Cortex of kidney (tissue), 1 donor: ENCODE results near the gene FAM3C.

Experiments used
- DNase-seq: peaks from one replicate; lab custom pipeline; 2025; lab: John Stamatoyannopoulos, UW

The FAM3C gene

DNA sequence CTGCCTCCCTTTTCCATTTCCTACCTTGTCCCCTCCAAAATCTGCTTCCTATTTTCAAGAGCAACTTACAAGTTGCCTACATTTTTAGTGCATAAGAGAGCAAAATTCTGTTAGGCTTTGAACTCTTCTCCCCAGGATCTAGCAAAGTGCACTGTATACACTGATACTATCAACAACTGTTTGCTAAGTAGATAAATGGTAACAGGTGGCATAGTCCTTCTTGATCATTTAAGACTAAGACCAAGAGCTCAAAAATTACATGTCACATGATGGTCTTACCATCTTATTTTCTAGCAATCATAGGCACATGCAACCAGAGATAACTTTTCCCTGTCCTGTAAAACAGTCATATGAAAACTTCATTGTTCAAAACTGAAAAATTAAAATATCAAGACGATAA lies 16.2 kb downstream of the FAM3C start:
- no peak for DNase-seq

DNA sequence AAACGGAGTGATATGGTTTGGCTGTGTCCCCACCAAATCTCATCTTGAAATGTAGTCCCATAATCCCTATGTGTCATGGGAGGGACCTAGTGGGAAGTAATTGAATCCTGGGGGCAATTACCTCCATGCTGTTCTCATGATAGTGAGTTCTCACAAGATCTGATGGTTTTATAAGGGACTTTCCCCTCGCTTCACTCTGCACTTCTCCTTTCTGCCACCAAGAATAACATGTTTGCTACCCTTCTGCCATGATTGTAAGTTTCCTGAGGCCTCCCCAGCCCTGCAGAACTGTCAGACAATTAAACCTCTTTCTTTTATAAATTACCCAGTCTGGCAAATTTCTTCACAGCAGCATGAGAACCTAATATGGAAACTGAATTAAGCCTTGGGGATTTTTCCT lies 19.1 kb downstream of the FAM3C start:
- DNase-seq, result no peak

DNA sequence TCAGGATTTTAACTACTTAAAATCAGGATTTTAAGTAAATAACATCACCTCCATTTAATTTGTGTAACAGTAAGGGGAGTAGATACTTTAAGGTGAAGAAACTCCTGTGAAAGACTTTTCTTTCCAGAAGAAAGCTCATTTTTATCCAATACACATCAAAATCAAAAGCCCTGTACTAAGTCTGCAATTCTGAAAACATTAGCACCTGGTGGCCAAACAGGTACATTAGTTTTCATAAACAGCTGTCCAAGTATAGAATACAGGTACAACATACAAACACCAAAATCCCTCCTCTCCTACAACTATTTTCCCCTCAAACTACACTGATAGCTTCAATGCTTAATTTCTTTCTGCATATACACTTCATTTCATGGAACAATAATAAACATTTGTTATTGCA lies 22.9 kb downstream of the FAM3C start:
- no peak for DNase-seq

DNA sequence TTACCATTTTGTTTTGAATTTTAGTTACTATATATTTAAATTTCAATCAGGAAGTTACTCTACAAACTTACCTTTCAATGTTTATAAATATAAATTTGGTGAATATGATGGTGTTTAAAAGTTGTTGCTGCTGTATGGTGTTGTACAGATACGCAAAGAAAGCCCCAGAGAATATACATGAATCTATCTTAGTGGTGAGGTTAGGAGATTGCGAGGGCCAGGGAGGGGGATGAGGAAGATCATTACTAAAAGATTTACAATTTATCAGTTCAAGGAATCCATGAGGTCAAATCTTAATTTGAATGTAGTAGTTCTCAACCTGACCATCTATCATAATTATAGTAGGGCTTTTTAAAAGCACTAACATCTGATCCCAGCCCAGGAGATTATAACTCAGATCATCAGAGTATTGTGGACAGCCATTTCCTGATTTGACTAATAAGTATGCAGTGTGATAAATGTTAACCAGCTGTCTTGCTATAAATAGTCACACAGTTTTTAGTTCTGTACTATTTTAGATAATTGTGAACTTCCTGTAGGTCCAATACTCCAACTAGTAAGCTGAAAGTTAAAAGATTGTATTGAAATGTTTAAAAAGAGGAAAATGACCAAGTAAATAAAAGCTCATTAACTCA lies 23.6 kb downstream of the FAM3C start:
- DNase-seq, result no peak

DNA sequence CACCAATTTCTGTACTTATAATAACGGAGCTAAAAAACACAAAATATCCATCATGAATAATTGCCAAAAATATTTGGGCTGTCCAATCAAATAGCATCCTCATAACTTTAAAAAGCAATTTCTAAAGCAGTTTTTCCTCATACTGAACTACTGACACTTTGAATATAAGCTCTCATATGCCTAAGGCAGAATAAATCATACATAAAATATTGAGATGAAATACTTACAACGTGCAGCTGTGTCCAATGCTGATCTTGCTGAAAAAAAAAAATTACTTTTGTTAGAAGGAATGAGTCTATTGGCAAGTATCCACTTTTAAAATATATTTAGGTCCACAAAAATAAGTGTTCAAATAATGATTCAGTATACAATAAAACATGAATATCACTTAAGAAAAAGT lies 24.2 kb downstream of the FAM3C start:
- DNase-seq, result no peak

GRCh38 chr7:121371367-121371766 lies 24.7 kb downstream of the FAM3C start:
- no peak for DNase-seq

- no peak for DNase-seq
Observed at GRCh38 chr7:121369462-121369861, 26.6 kb downstream of the FAM3C start.

GRCh38 chr7:121366852-121367431 lies 29.2 kb downstream of the FAM3C start:
- no peak for DNase-seq

GRCh38 chr7:121360564-121360963 lies 35.5 kb downstream of the FAM3C start:
- DNase-seq, result no peak

- DNase-seq, result no peak
Observed at GRCh38 chr7:121355574-121355973, 40.5 kb downstream of the FAM3C start.

DNA sequence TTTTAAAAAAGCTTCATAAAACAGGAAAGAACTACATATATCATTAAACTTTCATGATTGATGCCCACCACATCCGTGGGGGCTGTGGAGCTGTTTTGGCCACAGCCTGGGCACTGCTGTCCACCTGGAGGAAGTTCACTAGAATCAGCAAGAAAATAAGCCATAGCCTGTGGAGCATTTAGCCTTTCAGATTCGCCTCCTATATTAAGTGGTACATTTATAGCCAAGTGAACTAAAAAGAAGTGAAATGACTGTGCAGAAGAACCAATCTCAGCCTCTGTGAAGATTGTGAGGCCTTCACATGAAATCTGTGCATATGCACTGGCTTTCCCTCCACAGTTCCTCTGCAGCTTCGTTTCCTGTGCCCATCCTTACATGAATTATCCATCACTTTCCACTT lies 43.8 kb downstream of the FAM3C start:
- no peak for DNase-seq

- no peak for DNase-seq
Observed at GRCh38 chr7:121351682-121352081, 44.4 kb downstream of the FAM3C start.

GRCh38 chr7:121344497-121344896 lies 51.6 kb downstream of the FAM3C start:
- DNase-seq, result no peak

DNA sequence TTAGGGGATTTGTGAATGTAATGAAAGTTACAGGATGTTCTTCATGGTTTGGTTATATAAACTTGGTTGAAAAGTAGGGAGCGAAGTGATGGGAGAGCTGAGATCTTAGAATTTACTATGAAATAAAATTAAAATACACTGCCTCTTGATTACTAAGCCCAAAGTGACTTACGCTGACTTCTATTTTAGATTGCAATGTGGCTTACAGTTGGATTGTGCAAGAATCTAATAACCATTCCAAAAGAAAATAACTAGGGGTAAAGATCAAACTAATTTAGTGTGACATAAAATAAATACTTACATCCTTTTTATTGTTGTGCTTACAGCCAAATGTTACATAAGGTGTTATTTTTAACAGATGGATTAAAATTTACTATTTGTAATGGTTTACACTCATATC lies 52.0 kb downstream of the FAM3C start:
- no peak for DNase-seq

- no peak for DNase-seq
Observed at GRCh38 chr7:121343302-121343701, 52.8 kb downstream of the FAM3C start.

DNA sequence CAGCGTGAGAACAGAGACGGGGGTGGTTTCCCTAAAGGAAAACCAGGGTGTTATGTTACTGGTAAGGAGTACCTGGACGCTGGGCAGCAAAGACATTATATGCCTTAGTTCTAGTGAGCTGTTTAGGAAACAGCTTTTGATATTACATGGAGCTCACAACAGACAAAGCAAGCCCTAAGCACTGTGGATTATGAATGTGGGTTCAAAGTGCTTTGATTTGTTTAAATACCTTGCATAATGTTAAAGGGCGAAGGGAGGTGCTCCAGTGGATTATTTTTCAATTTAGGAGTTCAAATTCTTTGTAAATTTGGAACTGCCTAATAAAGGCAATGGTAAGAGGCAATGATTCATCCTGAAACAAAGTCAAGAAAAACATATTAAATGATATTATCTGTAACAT lies 53.5 kb downstream of the FAM3C start:
- DNase-seq, result no peak

- DNase-seq, result no peak
Observed at GRCh38 chr7:121341933-121342332, 54.2 kb downstream of the FAM3C start.

DNA sequence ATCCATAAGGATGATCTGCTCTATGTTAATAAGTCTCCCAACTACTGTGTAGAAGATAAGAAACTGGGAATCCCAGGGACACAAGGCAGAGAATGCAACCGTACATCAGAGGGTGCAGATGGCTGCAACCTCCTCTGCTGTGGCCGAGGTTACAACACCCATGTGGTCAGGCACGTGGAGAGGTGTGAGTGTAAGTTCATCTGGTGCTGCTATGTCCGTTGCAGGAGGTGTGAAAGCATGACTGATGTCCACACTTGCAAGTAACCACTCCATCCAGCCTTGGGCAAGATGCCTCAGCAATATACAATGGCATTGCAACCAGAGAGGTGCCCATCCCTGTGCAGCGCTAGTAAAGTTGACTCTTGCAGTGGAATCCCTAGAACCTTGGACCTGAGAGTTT lies 57.0 kb downstream of the FAM3C start:
- no peak for DNase-seq

- DNase-seq, result no peak
Observed at GRCh38 chr7:121337398-121337797, 58.7 kb downstream of the FAM3C start.

DNA sequence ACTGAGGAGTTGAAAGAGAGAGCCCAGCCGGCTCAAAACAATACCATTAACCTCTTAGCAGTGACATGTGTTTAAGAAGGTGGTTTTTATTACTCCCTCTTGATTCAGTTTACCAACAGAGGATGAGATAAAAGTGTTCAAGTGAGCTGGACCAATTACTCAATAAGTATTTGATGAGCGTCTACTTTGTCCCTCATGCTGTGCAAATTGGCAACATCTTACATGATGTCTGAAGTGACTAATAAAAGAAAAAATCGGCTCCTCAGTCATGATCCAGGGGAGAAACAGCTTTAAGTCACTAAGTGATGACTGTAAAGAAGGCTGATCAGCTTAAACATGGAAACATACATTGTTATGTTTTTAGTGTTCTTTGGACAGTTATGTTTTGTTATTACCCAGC lies 59.5 kb downstream of the FAM3C start:
- DNase-seq, result no peak

GRCh38 chr7:121334875-121335648 lies 61.0 kb downstream of the FAM3C start:
- DNase-seq, result no peak

DNA sequence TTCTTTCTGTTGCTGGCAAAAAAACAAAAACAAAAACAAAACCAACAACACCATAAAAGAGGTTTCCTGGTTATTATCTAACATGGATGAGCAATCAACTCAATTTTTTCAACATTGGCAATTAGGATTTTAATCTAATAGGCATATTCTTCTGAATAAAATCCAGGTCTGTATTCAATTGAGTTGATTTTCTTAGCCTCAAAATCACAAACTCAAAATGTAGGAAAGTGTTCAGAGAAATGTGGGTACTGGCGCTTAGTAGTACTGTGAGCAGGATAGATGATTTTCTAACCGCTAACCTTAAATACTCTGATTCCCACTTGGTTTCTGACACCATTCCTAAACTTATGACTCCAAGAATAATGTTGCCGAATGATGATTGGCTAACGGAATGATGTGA lies 61.7 kb downstream of the FAM3C start:
- no peak for DNase-seq

DNA sequence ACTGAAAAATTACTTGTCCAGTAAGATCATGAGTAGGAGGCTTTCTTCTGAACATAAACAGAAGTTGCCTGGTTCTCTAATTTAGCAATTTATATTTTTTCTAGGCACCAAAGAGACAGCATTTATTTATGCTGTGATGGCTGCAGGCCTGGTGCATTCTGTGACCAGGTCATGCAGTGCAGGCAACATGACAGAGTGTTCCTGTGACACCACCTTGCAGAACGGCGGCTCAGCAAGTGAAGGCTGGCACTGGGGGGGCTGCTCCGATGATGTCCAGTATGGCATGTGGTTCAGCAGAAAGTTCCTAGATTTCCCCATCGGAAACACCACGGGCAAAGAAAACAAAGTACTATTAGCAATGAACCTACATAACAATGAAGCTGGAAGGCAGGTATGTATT lies 64.5 kb downstream of the FAM3C start:
- no peak for DNase-seq

GRCh38 chr7:121331048-121331447 lies 65.1 kb downstream of the FAM3C start:
- no peak for DNase-seq
